D721Med (cell line): ENCODE results near the gene OR4F6.

Source experiments
- DNase-seq: peaks from one replicate; pipeline ENCODE4 v3.0.0; 2011; ENCODE audit warnings: low spot score; ENCODE audit not compliant: insufficient read length
- FAIRE-seq: peaks from 2 replicates; lab custom pipeline; 2011; peaks lifted over from hg19 to GRCh38; lab: Jason Lieb, UNC
- CTCF ChIP-seq: IDR thresholded peaks from 2 replicates; pipeline ENCODE4 v1.5.1; 2012; ENCODE audit warnings: mild to moderate bottlenecking, control low read depth; ENCODE audit not compliant: insufficient read depth; ENCODE audit errors: missing control alignments

OR4F6 gene

GRCh38 chr15:101844916-101845315 lies 41.6 kb downstream of the OR4F6 start:
- FAIRE-seq (no peak), DNase-seq (no peak)
- TF ChIP-seq CTCF = no peak

- FAIRE-seq (no peak), DNase-seq (no peak)
- no peak for TF ChIP-seq CTCF
Observed at GRCh38 chr15:101852356-101852755, 49.0 kb downstream of the OR4F6 start.
